ENCODE data around the gene PROX1. TPM values are rescaled to one million over a fixed set of nuclear protein-coding genes. Genes with fewer than 3 reads are reported as not detected.

PROX1 gene
- total and polyA plus RNA-seq, 7 donors, result 0.40 to 20.6 (median 8.3) TPM

GRCh38 chr1:214008791-214009422, 21.1 kb downstream of the PROX1 start:
- Histone ChIP-seq H3K27ac (no peak overlapping the region), H3K9me3 (no peaks in the 10 kb centered on the region), H3K27me3 (ENCODE audit: insufficient read depth in 3 of 3, low read length in 2 of 3) (no peaks in the 10 kb centered on the region), H3K4me3 (no peak overlapping the region), H3K4me1 (no peaks in the 10 kb centered on the region), H3K36me3 (ENCODE audit: insufficient read depth in 1 of 2, low read depth in 1 of 2) (peaks cover 0 to 3% of the 10 kb centered on the region in 2 donors)
- 49 to 60% (median 51%) methylated on average over 8 of the region's 8 CpGs for WGBS, 3 donors
- ATAC-seq, result no peak
- TF ChIP-seq, protein P1, sequence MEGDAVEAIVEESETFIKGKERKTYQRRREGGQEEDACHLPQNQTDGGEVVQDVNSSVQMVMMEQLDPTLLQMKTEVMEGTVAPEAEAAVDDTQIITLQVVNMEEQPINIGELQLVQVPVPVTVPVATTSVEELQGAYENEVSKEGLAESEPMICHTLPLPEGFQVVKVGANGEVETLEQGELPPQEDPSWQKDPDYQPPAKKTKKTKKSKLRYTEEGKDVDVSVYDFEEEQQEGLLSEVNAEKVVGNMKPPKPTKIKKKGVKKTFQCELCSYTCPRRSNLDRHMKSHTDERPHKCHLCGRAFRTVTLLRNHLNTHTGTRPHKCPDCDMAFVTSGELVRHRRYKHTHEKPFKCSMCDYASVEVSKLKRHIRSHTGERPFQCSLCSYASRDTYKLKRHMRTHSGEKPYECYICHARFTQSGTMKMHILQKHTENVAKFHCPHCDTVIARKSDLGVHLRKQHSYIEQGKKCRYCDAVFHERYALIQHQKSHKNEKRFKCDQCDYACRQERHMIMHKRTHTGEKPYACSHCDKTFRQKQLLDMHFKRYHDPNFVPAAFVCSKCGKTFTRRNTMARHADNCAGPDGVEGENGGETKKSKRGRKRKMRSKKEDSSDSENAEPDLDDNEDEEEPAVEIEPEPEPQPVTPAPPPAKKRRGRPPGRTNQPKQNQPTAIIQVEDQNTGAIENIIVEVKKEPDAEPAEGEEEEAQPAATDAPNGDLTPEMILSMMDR (IDR thresholded peaks at IDR 0.05), result no peak
- DNase-seq, result no peak
- intact Hi-C loops (cut with DNase I), result no loop called here

DNA sequence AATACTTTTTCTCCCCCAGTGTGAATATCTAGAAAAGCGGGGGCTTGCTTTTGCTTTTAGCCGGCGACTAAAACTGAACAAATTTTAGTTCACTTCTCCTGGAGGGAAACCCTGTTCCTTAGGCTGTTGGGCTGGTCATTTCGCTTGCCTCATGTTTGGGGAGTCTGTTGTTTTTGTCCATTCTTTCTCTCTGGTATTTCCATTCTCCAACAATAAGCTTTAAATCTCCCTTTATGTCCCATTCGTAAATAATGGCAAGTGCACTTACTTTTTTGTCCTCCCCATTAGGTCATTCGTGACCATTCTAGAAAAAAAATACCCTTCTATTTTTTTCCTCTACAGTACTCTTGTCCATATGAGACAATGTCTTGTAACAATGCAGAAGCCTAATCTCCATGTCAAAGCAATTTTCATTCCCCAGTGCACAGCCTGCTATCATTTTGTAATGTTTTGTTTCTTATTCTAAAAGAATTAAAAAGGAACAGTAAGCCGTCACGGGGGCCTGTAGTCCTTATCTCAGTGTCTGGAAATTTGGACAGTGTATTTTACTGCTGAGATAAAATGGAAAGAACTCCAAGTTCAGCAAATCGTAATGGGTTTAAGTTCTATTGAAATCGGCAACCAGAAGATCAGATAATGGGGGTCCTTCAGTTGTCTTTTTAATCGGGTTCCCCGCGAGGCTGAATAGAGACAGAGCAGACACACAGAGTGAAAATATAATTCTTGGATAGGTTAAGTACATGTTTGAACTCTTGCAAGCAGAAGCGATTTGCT, 21.8 kb downstream of the PROX1 start:
- Histone ChIP-seq H3K27ac (no peak overlapping the region), H3K9me3 (no peaks in the 10 kb centered on the region), H3K4me1 (no peaks in the 10 kb centered on the region), H3K36me3 (ENCODE audit: insufficient read depth in 1 of 2, low read depth in 1 of 2) (peaks cover 0 to 3% of the 10 kb centered on the region in 2 donors), H3K4me3 (no peak overlapping the region), H3K27me3 (ENCODE audit: insufficient read depth in 3 of 3, low read length in 2 of 3) (no peaks in the 10 kb centered on the region)
- 62 to 72% (median 64%) methylated on average over 14 of the region's 14 CpGs for WGBS, 3 donors
- intact Hi-C loops (cut with DNase I), result no loop called here
- DNase-seq (no peak), ATAC-seq (no peak)
- TF ChIP-seq, protein P1 (IDR thresholded peaks at IDR 0.05), result no peak

- no peak for DNase-seq
- no peaks in the 10 kb centered on the region for H3K4me1 ChIP-seq
- H3K27me3 ChIP-seq (ENCODE audit: insufficient read depth in 3 of 3, low read length in 2 of 3), result no peaks in the 10 kb centered on the region
- intact Hi-C loops (cut with DNase I), result no loop called here
- no peaks in the 10 kb centered on the region for H3K9me3 ChIP-seq
- 86 to 95% (median 91%) methylated on average over 1 of the region's 1 CpG for WGBS, 3 donors
- H3K27ac ChIP-seq, result no peak overlapping the region
- H3K36me3 ChIP-seq (ENCODE audit: insufficient read depth in 1 of 2, low read depth in 1 of 2), result peaks cover 0 to 3% of the 10 kb centered on the region in 2 donors
- TF ChIP-seq, protein P1 (IDR thresholded peaks at IDR 0.05), result no peak
- no peak overlapping the region for H3K4me3 ChIP-seq
- ATAC-seq, result no peak
These were observed 22.4 kb downstream of the PROX1 start for GRCh38 chr1:214010197-214010573.

DNA sequence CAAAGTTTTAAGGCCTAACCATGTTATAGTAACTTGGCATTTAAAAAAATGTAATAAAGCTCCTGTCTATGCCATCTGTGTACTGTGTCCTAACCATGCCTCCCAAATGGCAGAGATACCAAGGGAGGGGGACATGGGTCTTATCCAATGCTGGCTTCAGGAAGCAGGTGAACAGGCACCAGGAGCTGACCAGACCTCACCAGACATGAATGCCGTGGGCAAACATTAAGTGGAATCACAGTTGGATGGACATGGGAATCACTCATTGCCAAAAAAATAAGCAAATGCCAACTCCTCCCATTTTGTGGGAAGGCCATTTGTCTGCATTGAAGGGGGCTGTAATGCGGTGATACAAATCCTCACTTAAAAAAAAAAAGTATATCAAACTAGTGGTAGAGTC, 22.9 kb downstream of the PROX1 start:
- DNase-seq (no peak), ATAC-seq (no peak)
- TF ChIP-seq, protein P1 (IDR thresholded peaks at IDR 0.05), result no peak
- Histone ChIP-seq H3K4me1 (no peaks in the 10 kb centered on the region), H3K9me3 (no peaks in the 10 kb centered on the region), H3K4me3 (no peak overlapping the region), H3K27me3 (ENCODE audit: insufficient read depth in 3 of 3, low read length in 2 of 3) (no peaks in the 10 kb centered on the region), H3K27ac (no peak overlapping the region), H3K36me3 (ENCODE audit: insufficient read depth in 1 of 2, low read depth in 1 of 2) (peaks cover 0 to 3% of the 10 kb centered on the region in 2 donors)
- 76 to 90% (median 83%) methylated on average over 2 of the region's 2 CpGs for WGBS, 3 donors
- intact Hi-C loops (cut with DNase I), result no loop called here

All from psoas muscle (tissue), 8 donors.